ENCODE results near the gene PUS7.

The PUS7 gene

DNA sequence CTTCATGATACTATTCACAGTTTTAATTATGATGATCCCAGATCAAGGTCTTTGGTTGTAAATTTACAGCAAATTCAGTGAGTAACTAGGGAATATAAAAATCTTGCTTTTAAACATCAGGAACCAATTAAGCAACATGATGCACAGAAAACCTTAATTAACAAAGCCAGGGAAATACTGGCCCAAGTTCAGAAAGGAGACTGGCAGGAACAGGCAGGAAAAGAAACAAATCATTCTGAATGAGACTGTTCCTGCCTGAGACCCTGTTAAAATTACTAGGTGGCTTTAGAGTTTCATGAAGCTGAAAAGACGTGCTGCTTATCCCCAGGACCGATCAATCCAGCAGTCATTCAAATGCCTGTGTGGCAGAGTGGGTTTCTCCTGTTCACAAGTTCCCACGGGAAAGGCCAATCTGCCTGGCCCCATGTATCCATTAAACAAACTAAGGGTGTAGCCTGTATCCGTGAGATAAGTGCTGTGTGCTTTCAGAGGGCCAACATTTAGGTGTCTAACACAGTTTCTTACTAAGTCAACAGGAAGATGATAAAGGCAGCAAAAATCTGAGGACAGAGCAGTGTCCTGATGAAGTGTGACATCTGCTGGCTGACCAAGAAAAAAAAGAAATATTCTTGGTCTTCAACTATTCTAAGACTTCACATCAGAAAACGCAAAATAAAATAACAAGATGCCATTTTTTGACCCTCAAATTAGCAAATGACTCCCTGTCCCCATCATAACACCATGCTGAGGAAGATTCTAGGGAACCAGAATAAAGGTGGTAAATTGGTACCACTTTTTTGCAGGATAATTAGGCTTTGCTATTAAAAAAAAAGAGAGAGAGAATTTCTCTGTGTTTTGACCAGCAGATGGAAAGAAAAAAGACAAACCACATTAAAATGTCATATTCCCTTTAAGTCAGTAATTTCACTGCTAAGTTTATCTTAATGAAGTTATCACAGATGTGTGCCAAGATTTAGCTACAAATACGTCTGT lies 34.2 kb downstream of the PUS7 start:
- H3K9me3 ChIP-seq = no peaks in the 10 kb centered on the region
- no peak overlapping the region for H3K4me3 ChIP-seq (ENCODE audit: low read depth, low read length)
- no peaks in the 10 kb centered on the region for H3K4me1 ChIP-seq
- no peak for DNase-seq
- no peaks in the 10 kb centered on the region for H3K27me3 ChIP-seq
- peaks cover 45% of the 10 kb centered on the region for H3K36me3 ChIP-seq
- TF ChIP-seq, protein P1, sequence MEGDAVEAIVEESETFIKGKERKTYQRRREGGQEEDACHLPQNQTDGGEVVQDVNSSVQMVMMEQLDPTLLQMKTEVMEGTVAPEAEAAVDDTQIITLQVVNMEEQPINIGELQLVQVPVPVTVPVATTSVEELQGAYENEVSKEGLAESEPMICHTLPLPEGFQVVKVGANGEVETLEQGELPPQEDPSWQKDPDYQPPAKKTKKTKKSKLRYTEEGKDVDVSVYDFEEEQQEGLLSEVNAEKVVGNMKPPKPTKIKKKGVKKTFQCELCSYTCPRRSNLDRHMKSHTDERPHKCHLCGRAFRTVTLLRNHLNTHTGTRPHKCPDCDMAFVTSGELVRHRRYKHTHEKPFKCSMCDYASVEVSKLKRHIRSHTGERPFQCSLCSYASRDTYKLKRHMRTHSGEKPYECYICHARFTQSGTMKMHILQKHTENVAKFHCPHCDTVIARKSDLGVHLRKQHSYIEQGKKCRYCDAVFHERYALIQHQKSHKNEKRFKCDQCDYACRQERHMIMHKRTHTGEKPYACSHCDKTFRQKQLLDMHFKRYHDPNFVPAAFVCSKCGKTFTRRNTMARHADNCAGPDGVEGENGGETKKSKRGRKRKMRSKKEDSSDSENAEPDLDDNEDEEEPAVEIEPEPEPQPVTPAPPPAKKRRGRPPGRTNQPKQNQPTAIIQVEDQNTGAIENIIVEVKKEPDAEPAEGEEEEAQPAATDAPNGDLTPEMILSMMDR (IDR thresholded peaks at IDR 0.05; ENCODE audit: low read depth, low read length) = peak; percentile 47

DNA sequence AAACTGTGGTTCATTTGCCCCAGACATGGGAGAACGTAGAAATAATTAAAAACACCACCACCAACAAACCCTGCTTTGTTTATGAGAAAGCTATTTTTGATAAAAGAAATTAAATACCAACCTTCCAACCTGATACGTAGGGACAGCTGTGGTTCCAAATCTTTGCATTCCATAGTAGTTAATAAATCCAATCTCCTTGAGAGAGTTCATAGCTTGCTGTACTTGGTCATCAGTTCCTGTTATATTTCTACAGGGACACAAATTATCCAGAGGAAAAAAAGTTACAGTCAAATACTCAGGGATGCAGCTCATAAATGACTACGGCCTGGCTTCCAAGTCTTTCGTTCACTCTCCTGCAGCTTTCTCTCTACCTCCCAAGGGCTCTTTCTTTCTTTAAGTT lies 41.1 kb downstream of the PUS7 start:
- Histone ChIP-seq H3K4me3 (ENCODE audit: low read depth, low read length) (no peak overlapping the region), H3K4me1 (no peaks in the 10 kb centered on the region), H3K9me3 (no peaks in the 10 kb centered on the region), H3K36me3 (peaks cover 71% of the 10 kb centered on the region), H3K27me3 (no peaks in the 10 kb centered on the region)
- TF ChIP-seq, protein P1 (IDR thresholded peaks at IDR 0.05; ENCODE audit: low read depth, low read length) = no peak
- no peak for DNase-seq

DNA sequence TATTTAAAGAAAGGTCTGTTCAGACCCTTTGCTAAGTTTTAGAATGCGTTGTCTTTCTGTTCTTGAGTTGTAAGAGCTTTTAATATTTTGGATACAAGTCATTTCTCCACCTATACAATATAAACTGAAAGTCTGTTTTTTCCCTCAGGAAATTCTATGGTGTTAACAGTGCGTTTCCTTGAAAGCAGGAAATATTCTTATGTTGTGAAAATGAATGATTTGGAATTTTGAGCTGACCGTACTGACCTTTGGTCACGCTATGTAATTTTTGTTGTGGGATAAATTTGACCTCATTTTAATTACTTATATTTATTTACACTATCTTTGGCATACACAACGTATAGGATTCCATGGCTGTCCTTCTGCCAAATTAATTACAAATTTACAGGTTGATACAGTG lies 43.5 kb downstream of the PUS7 start:
- TF ChIP-seq, protein P1 (IDR thresholded peaks at IDR 0.05; ENCODE audit: low read depth, low read length) = no peak
- Histone ChIP-seq H3K36me3 (peaks cover 58% of the 10 kb centered on the region), H3K9me3 (no peaks in the 10 kb centered on the region), H3K27me3 (no peaks in the 10 kb centered on the region), H3K4me3 (ENCODE audit: low read depth, low read length) (no peak overlapping the region), H3K4me1 (no peaks in the 10 kb centered on the region)
- no peak for DNase-seq

DNA sequence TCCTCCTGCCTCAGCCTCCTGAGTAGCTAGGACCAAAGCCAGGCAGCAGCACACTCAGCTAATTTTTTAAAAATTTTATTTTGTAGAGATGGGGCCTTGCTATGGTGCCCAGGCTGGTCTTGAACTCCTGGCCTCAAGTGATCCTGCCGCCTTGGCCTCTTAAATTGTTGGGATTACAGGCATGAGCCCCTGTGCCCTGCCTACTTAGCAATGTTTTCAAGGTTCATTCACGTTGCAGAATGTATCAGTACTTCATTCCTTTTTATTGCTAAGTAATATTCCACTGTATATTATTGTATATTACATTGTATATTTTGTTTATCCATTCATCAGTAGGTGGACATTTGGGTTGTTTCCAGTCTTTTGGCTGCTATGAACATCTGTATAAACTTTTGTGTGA lies 44.2 kb downstream of the PUS7 start:
- TF ChIP-seq, protein P1 (IDR thresholded peaks at IDR 0.05; ENCODE audit: low read depth, low read length) = no peak
- Histone ChIP-seq H3K36me3 (peaks cover 54% of the 10 kb centered on the region), H3K27me3 (no peaks in the 10 kb centered on the region), H3K4me1 (no peaks in the 10 kb centered on the region), H3K4me3 (ENCODE audit: low read depth, low read length) (no peak overlapping the region), H3K9me3 (no peaks in the 10 kb centered on the region)
- DNase-seq = no peak

DNA sequence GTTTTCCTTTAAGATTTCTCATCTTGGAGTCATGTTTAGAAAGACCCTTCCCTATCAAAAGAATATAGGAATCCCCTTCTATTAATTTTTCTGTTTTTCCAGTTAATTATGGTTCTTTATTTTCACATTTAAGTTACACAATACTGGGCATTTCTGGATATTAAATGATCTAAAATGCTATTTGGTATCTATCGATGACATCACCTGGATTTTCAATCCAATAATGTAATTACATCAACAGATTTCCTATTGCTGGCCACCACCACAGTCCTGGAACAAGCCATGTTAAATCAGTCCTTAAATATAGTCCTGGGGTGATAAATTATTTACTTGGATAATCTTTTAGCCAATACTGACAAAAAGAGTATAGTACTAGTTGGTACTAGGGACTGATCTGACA lies 48.0 kb downstream of the PUS7 start:
- Histone ChIP-seq H3K4me3 (ENCODE audit: low read depth, low read length) (no peak overlapping the region), H3K9me3 (no peaks in the 10 kb centered on the region), H3K4me1 (no peaks in the 10 kb centered on the region), H3K27me3 (no peaks in the 10 kb centered on the region), H3K36me3 (peaks cover 39% of the 10 kb centered on the region)
- TF ChIP-seq, protein P1 (IDR thresholded peaks at IDR 0.05; ENCODE audit: low read depth, low read length) = no peak
- no peak for DNase-seq

DNA sequence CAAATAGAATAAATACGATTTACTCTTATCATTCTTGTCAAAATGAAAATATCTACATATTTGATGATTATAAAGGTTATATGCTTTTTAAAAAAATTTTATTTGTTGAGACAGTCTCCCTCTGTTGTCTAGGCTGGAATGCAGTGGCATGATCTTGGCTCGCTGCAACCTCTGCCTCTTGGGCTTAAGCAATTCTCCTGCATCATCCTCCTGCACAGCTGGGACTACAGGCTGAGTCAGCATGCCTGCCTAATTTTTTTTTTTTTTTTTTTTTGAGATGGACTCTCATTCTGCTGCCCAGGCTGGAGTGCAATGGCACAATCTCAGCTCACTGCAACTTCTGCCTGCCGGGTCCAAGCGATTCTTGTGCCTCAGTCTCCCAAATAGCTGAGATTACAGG lies 48.9 kb downstream of the PUS7 start:
- DNase-seq = no peak
- Histone ChIP-seq H3K4me1 (no peaks in the 10 kb centered on the region), H3K4me3 (ENCODE audit: low read depth, low read length) (no peak overlapping the region), H3K36me3 (peaks cover 36% of the 10 kb centered on the region), H3K9me3 (no peaks in the 10 kb centered on the region), H3K27me3 (no peaks in the 10 kb centered on the region)
- TF ChIP-seq, protein P1 (IDR thresholded peaks at IDR 0.05; ENCODE audit: low read depth, low read length) = no peak
